ENCODE results near the gene IL11.

The IL11 gene

DNA sequence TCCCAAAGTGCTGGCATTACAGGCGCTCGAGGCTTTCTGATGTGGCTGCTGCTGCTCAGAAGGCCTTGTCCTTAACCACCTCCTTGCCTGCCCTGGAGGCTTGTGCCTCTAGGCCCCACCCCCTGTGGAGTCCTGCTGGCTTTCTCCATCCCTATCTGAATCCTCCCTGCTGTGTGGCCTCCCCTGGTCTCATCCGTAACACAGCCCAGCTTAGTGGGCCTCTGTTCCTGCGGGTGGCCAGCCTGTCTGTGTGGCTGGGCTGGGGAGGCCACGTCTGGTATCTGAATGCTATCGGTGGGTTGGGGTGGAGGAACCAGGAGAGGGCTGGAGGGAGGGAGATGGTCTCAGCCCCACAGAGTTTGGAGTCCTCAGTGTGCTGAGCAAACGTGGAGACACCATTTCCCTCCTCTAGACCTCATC is 20.2 kb upstream of the IL11 start:
- DNase-seq = no peak

DNA sequence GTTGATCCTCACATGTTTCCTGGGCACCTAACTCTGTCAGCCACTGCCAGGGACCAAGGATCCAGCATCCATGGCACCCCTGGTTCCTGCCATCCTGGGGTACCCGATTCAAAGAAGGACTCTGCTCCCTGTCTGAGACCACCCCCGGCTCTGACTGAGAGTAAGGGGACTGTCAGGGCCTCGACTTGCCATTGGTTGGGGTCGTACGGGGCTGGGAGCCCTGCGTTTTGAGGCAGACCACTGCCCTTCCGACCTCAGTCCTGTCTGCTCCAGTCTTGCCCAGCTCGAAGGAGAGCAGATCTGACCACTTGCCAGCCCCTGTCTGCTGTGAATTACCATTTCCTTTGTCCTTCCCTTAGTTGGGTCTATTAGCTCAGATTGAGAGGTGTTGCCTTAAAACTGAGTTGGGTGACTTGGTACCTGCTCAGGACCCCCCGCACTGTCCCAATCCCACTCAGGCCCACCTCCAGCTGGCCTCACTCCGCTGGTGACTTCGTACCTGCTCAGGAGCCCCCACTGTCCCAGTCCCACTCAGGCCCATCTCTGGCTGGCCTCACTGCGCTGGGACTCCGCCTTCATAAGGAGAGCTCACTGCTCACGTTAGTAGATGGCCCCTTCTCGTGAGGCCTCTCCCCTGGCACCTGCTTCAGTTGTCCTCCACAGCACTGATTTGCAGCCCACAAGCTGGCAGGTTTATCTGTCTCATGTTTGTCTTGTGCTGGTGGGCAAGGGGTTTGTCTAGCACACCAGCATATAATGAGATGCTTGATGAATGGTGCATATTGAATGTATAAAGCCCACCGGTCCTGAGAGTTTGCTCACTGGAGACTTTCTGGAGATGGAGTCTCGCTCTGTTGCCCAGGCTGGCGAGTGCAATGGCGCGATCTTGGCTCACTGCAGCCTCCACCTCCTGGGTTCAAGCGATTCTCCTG is 19.4 kb upstream of the IL11 start:
- no peak for DNase-seq

- no peak for DNase-seq
These were observed 17.7 kb upstream of the IL11 start for GRCh38 chr19:55387736-55388497.

GRCh38 chr19:55386493-55386971 is 16.3 kb upstream of the IL11 start:
- no peak for DNase-seq

- peak; percentile 99 for DNase-seq
These were observed 15.6 kb upstream of the IL11 start, which contains the start of gene RPL28 for GRCh38 chr19:55385724-55386492. TSS of gene RPL28 (plus strand) at chr19:55385932. CDS start at chr19:55386358, 426 bp downstream.

DNA sequence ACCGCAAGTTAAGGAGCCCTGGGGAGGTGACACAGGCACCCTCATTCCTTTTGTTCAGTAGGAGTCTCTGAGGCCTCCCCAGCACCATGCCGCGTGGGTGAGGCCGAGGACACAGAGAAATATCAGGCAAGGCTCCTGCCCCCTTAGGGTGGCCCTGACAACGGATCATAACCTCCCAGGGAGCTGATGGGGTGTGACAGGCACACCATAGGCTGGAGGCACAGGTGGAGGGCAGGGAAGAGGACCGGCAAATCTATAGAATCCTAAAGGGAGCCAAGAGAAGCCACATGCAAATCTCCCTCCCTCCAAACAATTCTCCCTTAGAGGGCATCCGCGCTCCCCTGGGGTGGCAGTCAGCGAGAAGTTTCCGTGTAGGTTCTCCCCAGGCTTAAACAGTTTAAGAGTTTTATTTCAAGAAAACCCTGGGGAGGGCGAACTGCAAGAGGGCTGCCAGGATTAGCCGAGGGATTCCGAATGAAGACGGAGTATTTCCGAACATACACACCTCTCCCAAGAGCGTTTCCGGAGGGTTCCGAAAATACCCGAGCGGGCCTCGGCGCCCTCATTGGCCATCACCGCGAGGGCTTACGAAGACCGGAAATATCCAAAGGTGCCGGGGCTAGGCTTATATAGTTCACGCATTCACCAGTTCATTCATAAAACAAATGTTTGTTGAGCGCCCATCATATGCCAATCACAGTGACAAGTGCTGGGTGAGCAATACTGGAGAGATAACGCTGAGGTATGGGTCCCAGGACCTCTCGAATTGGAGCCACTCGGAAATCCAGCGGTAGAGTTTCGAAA is 14.9 kb upstream of the IL11 start:
- peak; percentile 96 for DNase-seq

GRCh38 chr19:55384131-55384919 is 14.1 kb upstream of the IL11 start, which contains the start of gene TMEM238:
TSS of gene TMEM238 (minus strand) at chr19:55384292. CDS start at chr19:55384259, 33 bp downstream.
- DNase-seq = no peak

GRCh38 chr19:55383279-55384130 is 13.2 kb upstream of the IL11 start:
- DNase-seq = peak; percentile 16

DNA sequence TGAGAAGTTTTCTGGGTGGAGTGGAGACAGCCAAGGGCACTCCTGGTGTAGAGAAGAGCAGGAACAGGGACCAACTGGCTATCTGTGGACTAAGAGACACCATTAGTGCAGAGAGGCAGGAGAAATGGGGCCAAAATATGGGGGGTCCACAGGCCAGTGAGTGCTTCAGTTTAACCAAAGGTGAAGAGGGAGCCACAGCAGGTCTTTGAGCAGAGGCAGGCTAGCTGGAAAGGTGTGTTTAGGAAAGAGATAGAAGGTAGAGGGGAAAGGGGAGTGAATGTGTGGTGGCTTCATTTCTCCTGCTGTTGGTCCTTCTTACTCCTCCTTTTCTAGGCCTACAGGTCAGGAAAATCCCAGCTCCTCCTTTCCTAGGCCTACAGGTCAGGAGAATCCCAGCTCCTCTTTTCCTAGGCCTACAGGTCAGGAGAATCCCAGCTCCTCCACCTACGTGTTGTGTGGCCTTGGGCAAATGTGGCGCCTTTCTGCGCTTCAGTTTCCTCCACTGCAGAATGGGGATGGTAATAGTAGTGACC is 12.3 kb upstream of the IL11 start:
- DNase-seq = no peak

- DNase-seq = no peak
These were observed 11.8 kb upstream of the IL11 start for GRCh38 chr19:55382013-55382412.

- DNase-seq = no peak
These were observed 8.9 kb upstream of the IL11 start for GRCh38 chr19:55379174-55379573.

- DNase-seq = no peak
These were observed 7.3 kb upstream of the IL11 start for GRCh38 chr19:55377356-55378131.

DNA sequence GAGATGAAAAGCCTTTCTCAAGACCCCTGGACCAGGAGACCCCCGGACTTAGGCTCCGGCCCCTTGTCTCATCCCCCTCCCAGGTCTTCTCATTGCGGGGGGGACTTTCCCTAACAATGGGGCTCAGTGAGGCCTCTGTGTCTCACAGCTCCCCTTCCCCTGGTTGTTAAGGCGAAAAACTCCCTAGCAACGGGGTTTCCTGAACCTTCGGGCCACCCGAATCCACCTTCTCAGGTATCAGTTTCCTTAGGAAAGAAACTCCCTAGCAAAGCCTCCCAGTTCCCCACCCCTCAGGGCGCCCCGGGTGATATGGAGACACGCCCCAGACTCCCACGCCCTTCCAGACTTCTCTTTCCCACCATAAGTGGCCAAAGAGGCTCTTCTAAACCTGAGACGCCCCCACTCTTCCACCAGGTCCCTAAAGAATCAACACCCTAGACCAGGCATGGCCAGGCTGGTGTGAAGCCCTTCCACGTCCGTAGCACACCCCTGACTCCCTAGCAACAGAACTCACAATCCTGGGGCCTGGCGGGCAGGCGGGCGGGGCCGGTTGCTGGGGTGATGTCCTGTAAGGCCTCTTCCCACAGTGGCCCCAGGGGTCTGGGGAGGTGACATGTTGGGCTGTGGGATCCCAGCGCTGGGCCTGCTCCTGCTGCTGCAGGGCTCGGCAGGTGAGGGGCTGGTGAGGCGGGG is 6.1 kb upstream of the IL11 start, which contains the start of gene TMEM190:
Gene TMEM190 (plus strand): TSS at position 586 of the 693 bp plus-strand sequence. CDS start 28 bp downstream, at position 614.
- DNase-seq = no peak

DNA sequence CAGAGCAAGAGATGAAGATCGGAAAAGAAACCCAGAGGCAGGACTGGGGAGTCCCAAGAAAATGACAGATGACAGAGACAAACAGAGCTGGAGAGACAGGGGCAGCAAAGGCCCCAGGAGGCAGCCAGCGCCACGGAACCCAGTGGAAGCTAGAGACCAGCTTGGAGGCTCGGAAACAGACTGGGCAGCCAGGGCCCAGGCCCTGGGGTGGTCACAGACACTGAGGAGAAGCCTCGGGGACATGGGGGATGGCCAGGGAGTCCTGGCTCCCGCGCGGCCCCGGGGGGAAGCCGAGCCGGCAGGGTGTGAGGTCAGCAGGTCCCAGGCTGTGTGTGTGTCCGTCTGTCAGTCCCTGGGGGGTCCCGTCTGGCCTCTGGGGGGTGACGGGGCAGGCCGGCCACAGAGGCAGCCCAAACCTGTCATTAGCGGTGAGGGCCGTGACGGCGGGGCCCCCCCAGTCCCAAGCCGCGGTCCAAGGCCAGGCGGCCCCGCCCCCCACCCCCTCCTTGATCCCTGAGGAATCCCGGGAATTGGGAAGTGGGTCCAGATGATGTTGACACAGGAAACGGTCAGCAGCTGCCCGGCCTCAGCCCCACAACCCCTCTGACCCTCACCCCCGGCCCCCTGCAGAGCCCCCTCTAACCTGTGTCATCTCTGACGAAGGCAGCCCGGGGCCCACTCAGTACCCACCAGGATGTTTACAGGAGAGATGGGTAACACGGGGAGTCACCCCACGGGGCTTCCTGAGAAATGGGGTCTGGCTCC is 3.9 kb upstream of the IL11 start:
- no peak for DNase-seq

DNA sequence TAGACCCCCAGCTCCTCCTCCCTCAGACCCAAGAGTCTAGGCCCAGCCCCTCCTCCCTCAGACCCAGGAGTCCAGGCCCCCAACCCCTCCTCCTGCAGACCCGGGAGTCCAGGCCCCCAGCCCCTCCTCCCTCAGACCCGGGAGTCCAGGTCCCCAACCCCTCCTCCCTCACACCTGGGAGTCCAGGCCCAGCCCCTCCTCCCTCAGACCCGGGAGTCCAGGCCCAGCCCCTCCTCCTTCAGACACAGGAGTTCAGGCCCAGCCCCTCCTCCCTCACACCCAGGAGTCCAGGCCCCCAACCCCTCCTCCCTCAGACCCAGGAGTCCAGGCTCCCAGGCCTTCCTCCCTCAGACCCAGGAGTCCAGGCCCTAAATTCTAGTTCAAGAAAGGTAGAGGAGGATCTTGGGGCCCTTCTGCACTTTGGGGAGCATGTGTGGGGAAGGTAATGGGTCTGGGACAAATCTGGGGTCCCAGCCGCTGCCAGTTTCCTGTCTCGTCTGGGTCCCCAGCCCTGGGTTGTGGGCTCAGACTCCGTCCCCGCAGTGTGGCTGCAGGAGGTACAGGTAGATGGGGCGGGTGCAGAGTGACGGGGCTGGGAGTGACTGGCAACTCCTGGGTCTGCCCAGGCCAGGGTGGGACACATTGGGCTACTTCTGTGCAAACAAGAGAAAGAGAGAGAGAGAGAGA is 3.2 kb upstream of the IL11 start:
- no peak for DNase-seq

DNA sequence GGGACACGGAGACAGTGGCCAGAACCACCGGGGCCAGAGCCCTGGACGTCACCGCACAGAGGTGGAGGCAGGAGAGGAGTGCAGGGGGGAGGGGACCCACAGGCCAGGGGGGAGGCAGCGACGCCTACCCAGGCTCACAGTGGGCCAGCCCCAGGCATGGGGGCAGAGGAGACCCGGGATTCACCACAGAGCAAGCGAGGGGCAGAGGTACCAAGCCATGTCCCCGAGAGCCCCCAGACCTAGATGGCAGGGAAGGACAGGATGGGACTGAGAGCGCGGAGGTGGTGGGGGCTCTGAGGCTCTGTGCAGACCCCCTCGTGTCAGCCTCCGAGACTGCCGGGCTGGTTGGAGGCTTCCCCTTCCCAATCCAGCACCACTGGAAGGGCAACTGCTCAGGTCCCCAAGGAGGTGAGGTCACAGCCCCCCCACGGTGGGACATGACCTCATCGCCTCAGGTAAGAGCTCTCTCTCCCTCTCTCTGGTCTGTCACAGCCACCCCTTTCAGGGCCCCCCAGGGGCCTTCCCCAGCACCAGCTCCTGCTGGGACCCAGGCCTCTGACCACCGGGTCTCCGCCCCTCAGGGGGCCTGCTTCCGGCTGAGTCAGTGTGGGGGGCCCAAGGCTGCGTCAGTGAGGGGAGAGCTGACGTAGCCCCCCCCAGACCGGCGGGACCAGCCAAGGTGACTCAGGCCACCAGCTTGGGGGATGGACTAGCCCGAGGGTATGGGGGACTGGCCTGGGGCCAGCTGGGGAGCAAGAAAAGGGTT is 2.2 kb upstream of the IL11 start:
- DNase-seq = no peak
